ENCODE measurements around the gene ARHGDIB.

Gene ARHGDIB

DNA sequence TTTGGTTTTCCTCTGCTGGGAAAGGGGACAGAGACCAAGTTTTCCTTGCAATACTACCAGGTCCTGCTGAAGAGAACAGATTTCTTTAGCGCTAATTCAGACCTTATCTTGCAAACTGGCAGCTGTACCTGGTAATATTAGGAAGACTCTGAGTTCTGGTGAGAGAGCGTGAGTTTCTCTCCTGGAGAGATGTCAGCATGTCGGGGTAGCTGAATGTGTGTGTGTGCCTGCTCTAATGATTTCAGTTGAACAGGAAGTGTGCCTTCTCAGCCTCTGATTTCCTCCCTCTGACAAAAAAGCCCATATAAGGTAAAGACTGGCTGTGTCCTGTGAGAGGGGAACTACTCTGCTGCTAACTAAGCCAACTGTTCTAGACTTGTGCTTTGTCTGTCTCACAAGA, 12.7 kb downstream of the ARHGDIB start:
- DNase-seq (ENCODE audit: low read depth): peak; percentile 95
- peak overlapping the region; percentile 57 for H3K4me3 ChIP-seq (ENCODE audit: low read depth, low read length)
- TF ChIP-seq, protein P1, sequence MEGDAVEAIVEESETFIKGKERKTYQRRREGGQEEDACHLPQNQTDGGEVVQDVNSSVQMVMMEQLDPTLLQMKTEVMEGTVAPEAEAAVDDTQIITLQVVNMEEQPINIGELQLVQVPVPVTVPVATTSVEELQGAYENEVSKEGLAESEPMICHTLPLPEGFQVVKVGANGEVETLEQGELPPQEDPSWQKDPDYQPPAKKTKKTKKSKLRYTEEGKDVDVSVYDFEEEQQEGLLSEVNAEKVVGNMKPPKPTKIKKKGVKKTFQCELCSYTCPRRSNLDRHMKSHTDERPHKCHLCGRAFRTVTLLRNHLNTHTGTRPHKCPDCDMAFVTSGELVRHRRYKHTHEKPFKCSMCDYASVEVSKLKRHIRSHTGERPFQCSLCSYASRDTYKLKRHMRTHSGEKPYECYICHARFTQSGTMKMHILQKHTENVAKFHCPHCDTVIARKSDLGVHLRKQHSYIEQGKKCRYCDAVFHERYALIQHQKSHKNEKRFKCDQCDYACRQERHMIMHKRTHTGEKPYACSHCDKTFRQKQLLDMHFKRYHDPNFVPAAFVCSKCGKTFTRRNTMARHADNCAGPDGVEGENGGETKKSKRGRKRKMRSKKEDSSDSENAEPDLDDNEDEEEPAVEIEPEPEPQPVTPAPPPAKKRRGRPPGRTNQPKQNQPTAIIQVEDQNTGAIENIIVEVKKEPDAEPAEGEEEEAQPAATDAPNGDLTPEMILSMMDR (IDR thresholded peaks at IDR 0.05; ENCODE audit: insufficient read depth, low read depth, low read length, missing control alignments): no peak

DNA sequence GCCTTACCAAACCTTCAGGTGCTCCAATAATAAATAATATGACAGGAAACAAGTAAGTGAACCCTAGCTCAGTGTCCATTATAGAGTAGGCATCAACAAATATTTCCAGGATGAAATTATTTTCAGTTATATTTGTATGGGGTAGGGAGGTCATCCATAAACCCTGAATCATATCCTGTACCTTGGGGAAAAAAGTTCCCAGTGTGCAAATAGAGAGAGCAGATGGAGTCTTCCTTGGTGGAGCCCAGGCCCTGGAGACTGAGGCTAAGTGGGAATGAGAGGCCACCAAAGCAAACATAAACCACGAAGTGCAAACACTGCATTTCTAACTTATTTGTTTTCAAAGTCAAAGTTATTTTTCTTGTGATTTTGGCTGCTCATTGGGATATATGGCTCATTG, 14.5 kb downstream of the ARHGDIB start:
- no peak overlapping the region for H3K4me3 ChIP-seq (ENCODE audit: low read depth, low read length)
- no peak for DNase-seq (ENCODE audit: low read depth)
- TF ChIP-seq, protein P1 (IDR thresholded peaks at IDR 0.05; ENCODE audit: insufficient read depth, low read depth, low read length, missing control alignments): no peak

DNA sequence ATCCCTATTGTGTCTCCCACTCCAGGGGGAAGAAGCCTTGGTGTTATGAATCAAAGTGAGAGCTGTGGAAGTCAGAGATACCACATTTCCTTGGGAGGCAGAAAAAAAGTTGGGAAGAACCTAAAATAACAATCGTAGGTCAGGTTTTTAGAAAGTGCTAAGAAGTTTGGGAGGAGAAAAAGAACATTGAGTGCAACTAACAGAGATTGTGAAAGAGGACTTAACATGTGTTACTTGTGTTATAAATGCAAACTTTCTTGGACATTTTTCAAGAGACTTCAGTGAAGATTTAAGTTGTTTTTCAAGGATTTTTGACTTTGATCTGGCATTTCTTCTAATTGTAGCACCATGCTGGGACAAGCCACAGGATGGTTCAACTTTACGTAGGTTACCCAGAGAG, 15.2 kb downstream of the ARHGDIB start:
- DNase-seq (ENCODE audit: low read depth): no peak

GRCh38 chr12:14942196-14942931, 19.0 kb downstream of the ARHGDIB start:
- no peak for DNase-seq (ENCODE audit: low read depth)
- H3K4me3 ChIP-seq (ENCODE audit: low read depth, low read length): no peak overlapping the region
- TF ChIP-seq, protein P1 (IDR thresholded peaks at IDR 0.05; ENCODE audit: insufficient read depth, low read depth, low read length, missing control alignments): no peak

More for the DNA sequence above, 15.2 kb downstream of the ARHGDIB start:
- TF ChIP-seq, protein P1 (IDR thresholded peaks at IDR 0.05; ENCODE audit: insufficient read depth, low read depth, low read length, missing control alignments): no peak
- no peak overlapping the region for H3K4me3 ChIP-seq (ENCODE audit: low read depth, low read length)

DNA sequence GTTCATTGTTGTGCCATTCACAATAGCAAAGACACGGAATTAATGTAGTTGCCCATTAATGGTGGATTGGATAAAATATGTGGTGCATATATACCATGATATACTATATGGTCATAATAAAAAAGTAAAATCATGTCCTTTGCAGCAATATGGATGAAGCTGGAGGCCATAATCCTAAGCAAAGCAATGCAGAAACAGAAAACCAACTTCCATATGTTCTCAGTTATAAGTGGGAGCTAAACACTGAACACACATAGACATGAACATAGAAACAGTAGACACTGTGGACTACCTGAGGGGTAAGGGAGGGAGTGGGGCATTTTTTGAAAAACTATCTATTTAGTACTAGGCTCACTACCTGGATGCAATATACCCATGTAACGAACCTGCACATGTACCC, 20.0 kb downstream of the ARHGDIB start:
- TF ChIP-seq, protein P1 (IDR thresholded peaks at IDR 0.05; ENCODE audit: insufficient read depth, low read depth, low read length, missing control alignments): no peak
- no peak overlapping the region for H3K4me3 ChIP-seq (ENCODE audit: low read depth, low read length)
- no peak for DNase-seq (ENCODE audit: low read depth)

DNA sequence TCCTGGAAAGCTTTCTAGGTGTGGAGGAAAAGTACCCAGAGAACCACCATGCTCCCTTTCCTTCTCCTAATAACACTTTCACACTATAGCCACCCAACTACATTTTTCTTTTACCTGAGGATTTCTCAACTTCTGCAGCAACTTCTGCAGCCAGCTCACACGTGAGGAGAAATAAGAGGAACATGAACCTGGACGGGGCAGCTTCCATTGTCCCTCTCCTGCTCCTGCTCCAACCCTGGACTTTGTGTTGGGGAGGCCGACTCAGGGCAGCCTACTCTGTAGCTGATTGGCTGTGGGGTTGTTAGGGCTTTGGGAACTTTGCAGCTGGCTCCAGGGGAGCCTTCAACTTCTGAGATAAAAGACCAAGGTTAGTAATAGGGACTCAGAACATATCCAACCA, 23.1 kb downstream of the ARHGDIB start, which contains the start of gene ERP27:
Gene ERP27 (minus strand): TSS at position 237 of the 400 bp plus-strand sequence. CDS start 29 bp downstream, at position 208.
- no peak within 1 kb of the TSS for H3K4me3 ChIP-seq (ENCODE audit: low read depth, low read length)
- TF ChIP-seq, protein P1 (IDR thresholded peaks at IDR 0.05; ENCODE audit: insufficient read depth, low read depth, low read length, missing control alignments): no peak
- no peak for DNase-seq (ENCODE audit: low read depth)

DNA sequence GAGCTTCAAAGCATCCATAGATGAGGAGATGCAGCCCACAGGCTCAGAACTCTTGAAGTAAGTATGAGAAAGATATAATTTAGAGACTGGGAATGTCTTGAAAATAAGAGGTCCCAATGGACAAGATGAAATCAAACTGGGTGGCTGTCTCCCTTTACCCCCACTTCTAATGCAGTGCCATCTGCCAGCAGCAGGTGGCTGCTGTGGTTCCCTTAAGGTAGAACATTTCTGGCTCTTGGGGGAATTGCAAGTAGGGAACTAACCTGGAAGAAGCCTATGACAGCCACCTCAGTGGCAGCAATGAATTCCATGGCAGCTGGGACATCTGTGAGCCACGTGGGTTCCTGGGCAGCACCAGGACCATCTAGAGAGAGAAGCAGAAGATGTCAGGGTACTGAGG, 23.7 kb downstream of the ARHGDIB start:
- H3K4me3 ChIP-seq (ENCODE audit: low read depth, low read length): no peak overlapping the region
- TF ChIP-seq, protein P1 (IDR thresholded peaks at IDR 0.05; ENCODE audit: insufficient read depth, low read depth, low read length, missing control alignments): peak; percentile 45
- DNase-seq (ENCODE audit: low read depth): peak; percentile 55
